22Rv1 (cell line): ENCODE data around the gene CD6.

ENCODE experiments used
- ZFX ChIP-seq: fragments of 450-650 bp; IDR thresholded peaks from 2 replicates; pipeline ENCODE4 v1.6.1; 2017; ENCODE audit warnings: antibody characterized with exemption, borderline replicate concordance
- TF ChIP-seq, protein P1 (sequence below): fragments of 450-650 bp; IDR thresholded peaks from 2 replicates; pipeline ENCODE4 v1.5.1; 2017; ENCODE audit warnings: mild to moderate bottlenecking

DNA sequence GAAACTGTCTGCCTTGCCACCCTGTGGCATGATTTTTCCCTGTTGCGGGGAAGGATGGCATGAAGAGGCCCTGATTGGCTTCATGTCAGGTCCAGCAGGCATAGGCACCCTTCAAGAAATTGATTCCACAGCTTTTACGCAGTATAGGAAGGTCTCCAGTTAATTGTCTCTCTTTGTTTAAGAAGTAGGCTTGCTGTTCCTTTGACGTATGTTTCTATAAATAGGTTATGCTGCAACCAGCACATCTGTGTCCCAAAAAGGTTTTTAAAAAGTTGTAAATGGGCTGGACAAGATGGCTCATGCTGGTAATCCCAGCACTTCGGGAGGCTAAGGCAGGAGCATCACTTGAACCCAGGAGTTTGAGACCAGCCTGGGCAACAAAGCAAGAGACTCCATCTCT is 62.6 kb downstream of the CD6 start:
- TF ChIP-seq, protein P1, sequence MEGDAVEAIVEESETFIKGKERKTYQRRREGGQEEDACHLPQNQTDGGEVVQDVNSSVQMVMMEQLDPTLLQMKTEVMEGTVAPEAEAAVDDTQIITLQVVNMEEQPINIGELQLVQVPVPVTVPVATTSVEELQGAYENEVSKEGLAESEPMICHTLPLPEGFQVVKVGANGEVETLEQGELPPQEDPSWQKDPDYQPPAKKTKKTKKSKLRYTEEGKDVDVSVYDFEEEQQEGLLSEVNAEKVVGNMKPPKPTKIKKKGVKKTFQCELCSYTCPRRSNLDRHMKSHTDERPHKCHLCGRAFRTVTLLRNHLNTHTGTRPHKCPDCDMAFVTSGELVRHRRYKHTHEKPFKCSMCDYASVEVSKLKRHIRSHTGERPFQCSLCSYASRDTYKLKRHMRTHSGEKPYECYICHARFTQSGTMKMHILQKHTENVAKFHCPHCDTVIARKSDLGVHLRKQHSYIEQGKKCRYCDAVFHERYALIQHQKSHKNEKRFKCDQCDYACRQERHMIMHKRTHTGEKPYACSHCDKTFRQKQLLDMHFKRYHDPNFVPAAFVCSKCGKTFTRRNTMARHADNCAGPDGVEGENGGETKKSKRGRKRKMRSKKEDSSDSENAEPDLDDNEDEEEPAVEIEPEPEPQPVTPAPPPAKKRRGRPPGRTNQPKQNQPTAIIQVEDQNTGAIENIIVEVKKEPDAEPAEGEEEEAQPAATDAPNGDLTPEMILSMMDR, result no peak
- no peak for TF ChIP-seq ZFX
